ENCODE measurements around the gene ADORA2B. TPM values are rescaled to one million over a fixed set of nuclear protein-coding genes. Genes with fewer than 3 reads are reported as not detected.
A peak's percentile ranks its signal among the peaks of the same experiment; 100 is the strongest.

ADORA2B gene
- total and polyA plus RNA-seq, 2 of the 4 experiments (the other 2 are of a cell fraction): 5.2 to 5.5 TPM

DNA sequence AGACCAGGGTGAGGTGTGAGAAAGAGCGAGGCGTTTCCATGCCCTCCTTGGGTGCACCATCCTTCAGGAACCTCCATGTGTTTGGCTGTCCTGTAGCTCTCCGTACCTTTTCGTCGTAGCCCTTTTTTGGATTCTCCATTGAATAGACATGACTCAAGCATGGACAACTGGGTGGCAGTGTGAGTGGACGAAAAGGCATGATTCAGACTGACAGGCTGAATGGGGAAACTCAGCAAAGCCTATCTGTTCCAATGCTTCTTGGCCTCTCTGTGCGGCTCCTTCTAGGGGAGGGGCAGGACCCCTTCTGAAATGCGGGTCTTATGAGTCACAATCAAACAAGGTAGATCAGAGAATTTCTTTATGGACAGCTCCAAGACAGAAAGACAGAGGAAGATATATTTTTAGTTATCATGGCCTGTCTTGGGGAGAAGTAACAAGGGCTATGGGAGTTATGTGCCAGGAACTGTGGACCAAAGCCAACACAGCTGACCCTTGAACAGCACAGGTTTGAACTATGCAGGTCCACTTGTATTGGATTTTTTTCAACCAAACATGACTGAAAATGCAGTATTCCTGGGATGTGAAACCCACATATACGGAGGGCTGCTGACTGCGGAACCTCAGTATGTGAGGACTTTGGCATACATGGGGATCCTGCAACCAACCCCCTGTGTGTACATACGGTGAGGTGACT, 22.9 kb downstream of the ADORA2B start:
- Histone ChIP-seq H3K27ac (ENCODE audit: insufficient read depth, low read length) (no peak overlapping the region), H2BK5ac (ENCODE audit: low read depth, low read length, poor library complexity, severe bottlenecking) (no peak overlapping the region), H3K9ac (ENCODE audit: low read depth, low read length) (no peak overlapping the region), H4K5ac (ENCODE audit: low read depth, low read length) (no peak overlapping the region), H2BK20ac (ENCODE audit: low read depth, low read length) (no peak overlapping the region), H3K23ac (ENCODE audit: low read depth, low read length) (no peak overlapping the region), H3K56ac (ENCODE audit: extremely low read depth, insufficient read depth, low read length) (no peak overlapping the region), H3K36me3 (ENCODE audit: control insufficient read depth, insufficient read depth, low read length) (0 out of 2 replicates have a peak, but pooled peaks cover 1% of the 10 kb centered on the region), H2BK120ac (ENCODE audit: low read depth, low read length) (no peak overlapping the region), H4K8ac (ENCODE audit: low read depth in 2 of 2, low read length in 2 of 2) (no peak overlapping the region), H2AFZ (replicated peaks; ENCODE audit: low read length, poor library complexity) (no peak overlapping the region), H3K79me1 (ENCODE audit: low read depth in 1 of 2, low read length in 2 of 2) (peaks cover 34 to 45% of the 10 kb centered on the region in 2 experiments), H4K20me1 (ENCODE audit: insufficient read depth, low read length) (no peaks in the 10 kb centered on the region), H3K4ac (ENCODE audit: low read depth, low read length) (no peak overlapping the region), H3K18ac (ENCODE audit: low read depth, low read length) (no peak overlapping the region), H3K9me1 (ENCODE audit: insufficient read depth, low read length) (peaks cover 35% of the 10 kb centered on the region), H4K91ac (ENCODE audit: insufficient read depth, low read depth, low read length) (no peak overlapping the region), H3K4me3 (ENCODE audit: insufficient read depth, low read depth, low read length) (no peak overlapping the region), H3K9me3 (ENCODE audit: control insufficient read depth, insufficient read depth, low read length) (no peaks in the 10 kb centered on the region), H3K4me2 (ENCODE audit: low read depth, low read length) (no peak overlapping the region), H3K27me3 (ENCODE audit: control insufficient read depth, insufficient read depth, low read length) (no peaks in the 10 kb centered on the region), H2AK5ac (ENCODE audit: low read depth, low read length) (peak overlapping the region; percentile 43; the same call in 1 of the 2 replicates), H2BK15ac (ENCODE audit: low read depth, low read length) (no peak overlapping the region), H3K14ac (replicated peaks; ENCODE audit: low read depth, low read length) (no peak overlapping the region; the same call in 1 of the 2 replicates), H2AK9ac (replicated peaks; ENCODE audit: low read depth, low read length, poor library complexity) (no peak overlapping the region), H3K4me1 (ENCODE audit: control insufficient read depth, insufficient read depth, low read length) (peaks cover 17% of the 10 kb centered on the region)
- TF ChIP-seq ELK1 (IDR thresholded peaks at IDR 0.05; ENCODE audit: borderline replicate concordance, low read depth, low read length): no peak
- TF ChIP-seq MAZ (IDR thresholded peaks at IDR 0.05; ENCODE audit: borderline replicate concordance, low read depth, low read length): no peak
- TF ChIP-seq CEBPB (IDR thresholded peaks at IDR 0.05; ENCODE audit: low read depth, low read length): no peak
- TF ChIP-seq, protein P1, sequence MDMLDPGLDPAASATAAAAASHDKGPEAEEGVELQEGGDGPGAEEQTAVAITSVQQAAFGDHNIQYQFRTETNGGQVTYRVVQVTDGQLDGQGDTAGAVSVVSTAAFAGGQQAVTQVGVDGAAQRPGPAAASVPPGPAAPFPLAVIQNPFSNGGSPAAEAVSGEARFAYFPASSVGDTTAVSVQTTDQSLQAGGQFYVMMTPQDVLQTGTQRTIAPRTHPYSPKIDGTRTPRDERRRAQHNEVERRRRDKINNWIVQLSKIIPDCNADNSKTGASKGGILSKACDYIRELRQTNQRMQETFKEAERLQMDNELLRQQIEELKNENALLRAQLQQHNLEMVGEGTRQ (IDR thresholded peaks at IDR 0.05; ENCODE audit: low read depth, low read length): no peak
- no peak for TF ChIP-seq MXI1 (IDR thresholded peaks at IDR 0.05; ENCODE audit: borderline replicate concordance, low read depth, low read length)
- no peak for TF ChIP-seq MAFK (IDR thresholded peaks at IDR 0.05; ENCODE audit: low read depth, low read length)
- BruUV-seq (replicated peaks): no TSS peak
- DNase-seq (no peak), ATAC-seq (ENCODE audit: low read depth) (no peak)
- dilution Hi-C loops (cut with HindIII; ENCODE audit: low sequenced_read_pairs, unreplicated experiment): no loop called here
- POLR2A ChIA-PET (ENCODE audit: unreplicated experiment): no interaction called here
- intact Hi-C loops (cut with micrococcal nuclease): no loop called here
- in situ Hi-C loops (cut with MboI; ENCODE audit: low sequenced_read_pairs): loop anchor here (25.0 kb wide), 1 partner anchor 706 kb away; the partner anchor contains the start of gene PMP22
- WGBS, 2 experiments (ENCODE audit: extremely low coverage in 2 of 2, insufficient read length in 1 of 2): 67% methylated on average over 3 of the region's 11 CpGs; no CpG with 5 or more reads in 1 of the 2 experiments
- CTCF ChIA-PET: no interaction called here

Measured in IMR-90 (cell line).